ENCODE measurements around the gene FOXM1. TPM values are rescaled to one million over a fixed set of nuclear protein-coding genes. Genes with fewer than 3 reads are reported as not detected.

Gene FOXM1
- total and polyA plus RNA-seq, 2 of the 13 experiments (the other 11 are each of a cell fraction or from before 2014, with no cell fraction given): 17.1 to 25.9 TPM

DNA sequence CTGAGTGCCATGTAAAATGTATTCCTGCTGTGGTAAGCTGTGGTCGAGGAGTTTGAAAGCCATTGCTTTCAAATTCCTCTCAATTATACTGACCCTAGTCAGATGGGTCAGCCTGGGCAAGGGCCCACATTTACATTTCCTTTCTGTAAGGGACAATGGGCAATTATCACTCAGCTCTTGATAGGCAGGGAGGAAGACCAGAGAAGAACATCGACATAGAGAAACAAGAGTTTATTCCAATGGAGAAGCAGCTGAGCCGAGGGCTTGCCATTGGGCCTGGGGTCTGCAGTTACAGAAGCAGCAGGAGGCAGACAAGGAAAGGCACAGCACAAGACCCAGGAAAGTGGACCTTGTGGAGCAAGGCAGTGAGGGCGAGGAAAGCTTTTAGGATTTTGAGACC is 51.8 kb downstream of the FOXM1 start:
- H3K4me2 ChIP-seq (ENCODE audit: low read depth, low read length): no peak overlapping the region
- no peak overlapping the region for H2AFZ ChIP-seq (ENCODE audit: low read length)
- H3K4me1 ChIP-seq (ENCODE audit: insufficient read depth, low read length): no peaks in the 10 kb centered on the region
- POLR2A ChIA-PET: interaction anchor here (1.3 kb wide), 1 partner anchor 24 kb away, joined by 3 read pairs; no protein-coding TSS in a partner anchor
- no peak for FAIRE-seq
- ATAC-seq: no peak
- BruUV-seq (replicated peaks): no TSS peak
- in situ Hi-C loops (cut with HindIII; ENCODE audit: extremely low pct_ligation_motif_present, low pct_unique_long_range_greater_than_20kb): no loop called here
- no peaks in the 10 kb centered on the region for H4K20me1 ChIP-seq (ENCODE audit: insufficient read depth, low read length)
- H3K27me3 ChIP-seq (ENCODE audit: control insufficient read depth in 1 of 2, insufficient read depth in 2 of 2, low read length in 2 of 2): no peaks in the 10 kb centered on the region
- no peak overlapping the region for H3K9ac ChIP-seq (ENCODE audit: insufficient read depth, low read depth, low read length)
- CTCF ChIA-PET (ENCODE audit: low intra/inter-chr PET ratio, low total read pairs): no interaction called here
- no peaks in the 10 kb centered on the region for H3K79me2 ChIP-seq (ENCODE audit: insufficient read depth, low read length)
- intact Hi-C loops (cut with micrococcal nuclease; ENCODE audit: unreplicated experiment): no loop called here
- WGBS (ENCODE audit: low lambda C conversion rate): 93% methylated on average over 4 of the region's 4 CpGs
- H3K36me3 ChIP-seq (replicated peaks in 1 of 2; ENCODE audit: control insufficient read depth in 1 of 2, insufficient read depth in 2 of 2, low read length in 2 of 2): peaks cover 23 to 69% of the 10 kb centered on the region in 2 experiments; a peak in 4 of 5 replicates
- no peak overlapping the region for H3K4me3 ChIP-seq (replicated peaks in 1 of 3; ENCODE audit: insufficient read depth in 1 of 3, low read depth in 2 of 3, low read length in 3 of 3)
- no peaks in the 10 kb centered on the region for H3K9me3 ChIP-seq (ENCODE audit: low read length)
- H3K27ac ChIP-seq (ENCODE audit: extremely low read length, insufficient read depth, low read length): no peak overlapping the region
- no peak for DNase-seq (ENCODE audit: low spot score)
- TF ChIP-seq ZNF33A (CRISPR knock-in tag; IDR thresholded peaks at IDR 0.05; ENCODE audit: borderline replicate concordance): no peak
- no peak for TF ChIP-seq ZNF761 (CRISPR knock-in tag; conservative IDR thresholded peaks at IDR 0.05)
- no peak for TF ChIP-seq TEAD3 (CRISPR knock-in tag; optimal IDR thresholded peaks at IDR 0.05; ENCODE audit: borderline replicate concordance)
- TF ChIP-seq, protein P1, sequence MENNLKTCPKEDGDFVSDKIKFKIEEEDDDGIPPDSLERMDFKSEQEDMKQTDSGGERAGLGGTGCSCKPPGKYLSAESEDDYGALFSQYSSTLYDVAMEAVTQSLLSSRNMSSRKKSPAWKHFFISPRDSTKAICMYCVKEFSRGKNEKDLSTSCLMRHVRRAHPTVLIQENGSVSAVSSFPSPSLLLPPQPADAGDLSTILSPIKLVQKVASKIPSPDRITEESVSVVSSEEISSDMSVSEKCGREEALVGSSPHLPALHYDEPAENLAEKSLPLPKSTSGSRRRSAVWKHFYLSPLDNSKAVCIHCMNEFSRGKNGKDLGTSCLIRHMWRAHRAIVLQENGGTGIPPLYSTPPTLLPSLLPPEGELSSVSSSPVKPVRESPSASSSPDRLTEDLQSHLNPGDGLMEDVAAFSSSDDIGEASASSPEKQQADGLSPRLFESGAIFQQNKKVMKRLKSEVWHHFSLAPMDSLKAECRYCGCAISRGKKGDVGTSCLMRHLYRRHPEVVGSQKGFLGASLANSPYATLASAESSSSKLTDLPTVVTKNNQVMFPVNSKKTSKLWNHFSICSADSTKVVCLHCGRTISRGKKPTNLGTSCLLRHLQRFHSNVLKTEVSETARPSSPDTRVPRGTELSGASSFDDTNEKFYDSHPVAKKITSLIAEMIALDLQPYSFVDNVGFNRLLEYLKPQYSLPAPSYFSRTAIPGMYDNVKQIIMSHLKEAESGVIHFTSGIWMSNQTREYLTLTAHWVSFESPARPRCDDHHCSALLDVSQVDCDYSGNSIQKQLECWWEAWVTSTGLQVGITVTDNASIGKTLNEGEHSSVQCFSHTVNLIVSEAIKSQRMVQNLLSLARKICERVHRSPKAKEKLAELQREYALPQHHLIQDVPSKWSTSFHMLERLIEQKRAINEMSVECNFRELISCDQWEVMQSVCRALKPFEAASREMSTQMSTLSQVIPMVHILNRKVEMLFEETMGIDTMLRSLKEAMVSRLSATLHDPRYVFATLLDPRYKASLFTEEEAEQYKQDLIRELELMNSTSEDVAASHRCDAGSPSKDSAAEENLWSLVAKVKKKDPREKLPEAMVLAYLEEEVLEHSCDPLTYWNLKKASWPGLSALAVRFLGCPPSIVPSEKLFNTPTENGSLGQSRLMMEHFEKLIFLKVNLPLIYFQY (CRISPR knock-in tag; IDR thresholded peaks at IDR 0.05; ENCODE audit: borderline replicate concordance): no peak
- no peak for TF ChIP-seq ETS1 (CRISPR knock-in tag; IDR thresholded peaks at IDR 0.05)
